ENCODE measurements around the gene ZP1. TPM values are rescaled to one million over a fixed set of nuclear protein-coding genes. Genes with fewer than 3 reads are reported as not detected.

Gene ZP1
- polyA plus RNA-seq, 4 donors: 0.33 to 2.7 TPM; not detected in 2

DNA sequence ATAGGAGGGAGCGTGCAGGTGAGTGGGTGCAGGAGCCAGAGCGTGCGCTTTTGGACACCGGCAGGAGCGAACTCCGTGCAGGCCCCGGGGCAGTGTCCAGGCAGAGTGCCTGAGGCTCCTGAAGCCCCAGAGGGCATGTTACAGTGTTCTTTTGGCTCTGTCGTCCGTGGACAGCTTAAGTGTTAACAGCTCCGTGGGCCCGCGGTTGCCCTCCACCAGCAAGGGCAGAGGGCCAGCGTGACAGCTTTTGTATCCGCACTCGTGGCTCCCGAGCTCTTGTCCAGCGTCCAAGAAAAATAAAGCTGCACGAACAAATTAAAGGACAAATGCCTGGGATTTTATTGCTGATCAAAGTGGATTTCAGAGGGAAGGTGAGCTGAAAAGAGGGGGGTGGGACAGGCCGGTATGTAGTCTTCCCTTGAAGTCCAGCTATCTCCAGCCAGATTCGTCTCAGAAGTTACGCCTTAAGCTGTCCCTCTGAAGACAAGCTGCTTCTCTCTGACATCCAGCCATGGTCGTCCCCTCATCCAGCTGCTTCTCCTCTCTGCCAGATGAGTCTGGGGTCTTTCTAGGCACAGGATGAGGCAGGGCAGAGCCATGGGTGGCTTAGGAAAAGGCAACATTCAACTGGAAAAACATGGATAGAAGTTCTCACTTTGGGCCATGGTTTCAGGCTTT is 45.6 kb downstream of the ZP1 start:
- peak overlapping the region in 2 of 3 donors; percentile 95 to 96 for H3K27ac ChIP-seq (ENCODE audit: low read depth in 1 of 3, low read length in 2 of 3)
- H3K36me3 ChIP-seq (ENCODE audit: control insufficient read depth in 3 of 3, insufficient read depth in 2 of 3, low read depth in 1 of 3, low read length in 3 of 3): no peaks in the 10 kb centered on the region
- H3K9me3 ChIP-seq (ENCODE audit: control insufficient read depth in 2 of 2, insufficient read depth in 1 of 2, low read depth in 1 of 2, low read length in 1 of 2): no peaks in the 10 kb centered on the region
- FAIRE-seq: no peak
- H3K4me3 ChIP-seq (ENCODE audit: low read depth in 1 of 3, low read length in 3 of 3): no peak overlapping the region
- no peaks in the 10 kb centered on the region for H3K27me3 ChIP-seq (ENCODE audit: control insufficient read depth in 3 of 3, insufficient read depth in 3 of 3, low read length in 3 of 3)
- WGBS, 3 donors: 83 to 87% (median 87%) methylated on average over 22 of the region's 22 CpGs
- DNase-seq: no peak
- H3K4me1 ChIP-seq (ENCODE audit: control insufficient read depth in 3 of 3, insufficient read depth in 2 of 3, low read depth in 1 of 3, low read length in 2 of 3): peaks cover 4 to 12% (median 5%) of the 10 kb centered on the region in 3 donors

DNA sequence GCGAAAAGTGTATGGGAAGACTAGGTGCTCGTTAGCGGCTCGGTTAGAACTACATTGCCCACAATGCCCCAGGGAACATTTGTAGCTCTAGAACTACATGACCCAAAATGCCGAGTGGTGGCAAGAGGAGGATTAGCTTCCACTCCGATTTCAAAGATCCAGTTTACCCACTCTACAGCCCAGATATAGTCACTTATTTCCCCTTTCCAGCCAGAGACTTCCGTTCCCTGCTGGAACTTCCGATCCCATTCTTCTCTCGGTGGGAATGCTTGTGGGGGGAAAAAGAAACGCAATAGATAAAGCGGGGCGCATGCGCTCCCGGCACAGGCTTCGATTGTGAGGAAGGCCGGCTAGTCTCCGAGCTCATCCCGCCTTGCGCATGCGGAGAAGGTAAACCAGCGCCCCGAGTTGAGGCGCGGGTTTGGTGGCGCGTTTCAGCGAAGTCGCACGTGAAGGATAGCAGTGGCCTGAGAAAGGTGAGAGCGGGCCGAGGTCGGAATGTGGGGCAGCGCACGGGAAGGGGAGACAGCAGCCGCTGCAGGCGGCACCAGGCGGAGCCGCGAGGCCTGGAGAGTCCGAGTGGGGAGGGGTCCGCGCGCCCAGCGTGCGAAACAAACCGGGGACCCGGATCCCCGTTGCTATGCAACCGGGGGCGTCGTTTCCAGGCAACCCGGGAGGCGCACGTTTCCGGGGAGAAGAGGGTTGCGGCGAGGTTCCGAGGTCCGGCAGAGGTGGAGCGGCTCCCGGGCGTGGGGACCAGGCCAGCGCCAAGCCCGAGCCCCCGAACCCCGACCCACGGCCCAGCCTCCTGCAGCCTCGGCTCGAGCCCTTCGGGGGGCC is 46.7 kb downstream of the ZP1 start, which contains the start of gene TMEM109:
TSS of gene TMEM109 (plus strand) at position 366 of the 840 bp plus-strand sequence. CDS start 5,536 bp downstream, outside the sequence.
- peak within 1 kb of the TSS; percentile 77 to 96 (median 95) for H3K27ac ChIP-seq (ENCODE audit: low read depth in 1 of 3, low read length in 2 of 3)
- no peaks in the 10 kb centered on the region for H3K9me3 ChIP-seq (ENCODE audit: control insufficient read depth in 2 of 2, insufficient read depth in 1 of 2, low read depth in 1 of 2, low read length in 1 of 2)
- no peaks in the 10 kb centered on the region for H3K27me3 ChIP-seq (ENCODE audit: control insufficient read depth in 3 of 3, insufficient read depth in 3 of 3, low read length in 3 of 3)
- peak within 1 kb of the TSS; percentile 68 to 86 (median 81) for H3K4me3 ChIP-seq (ENCODE audit: low read depth in 1 of 3, low read length in 3 of 3)
- peaks cover 6 to 12% (median 8%) of the 10 kb centered on the region in 3 donors for H3K4me1 ChIP-seq (ENCODE audit: control insufficient read depth in 3 of 3, insufficient read depth in 2 of 3, low read depth in 1 of 3, low read length in 2 of 3)
- FAIRE-seq (no peak), DNase-seq (peak; percentile 94 to 95)
- 0% methylated on average over 48 to 70 of the region's 70 CpGs for WGBS, 3 donors
- H3K36me3 ChIP-seq (ENCODE audit: control insufficient read depth in 3 of 3, insufficient read depth in 2 of 3, low read depth in 1 of 3, low read length in 3 of 3): peaks cover 0 to 3% (median 0%) of the 10 kb centered on the region in 3 donors

DNA sequence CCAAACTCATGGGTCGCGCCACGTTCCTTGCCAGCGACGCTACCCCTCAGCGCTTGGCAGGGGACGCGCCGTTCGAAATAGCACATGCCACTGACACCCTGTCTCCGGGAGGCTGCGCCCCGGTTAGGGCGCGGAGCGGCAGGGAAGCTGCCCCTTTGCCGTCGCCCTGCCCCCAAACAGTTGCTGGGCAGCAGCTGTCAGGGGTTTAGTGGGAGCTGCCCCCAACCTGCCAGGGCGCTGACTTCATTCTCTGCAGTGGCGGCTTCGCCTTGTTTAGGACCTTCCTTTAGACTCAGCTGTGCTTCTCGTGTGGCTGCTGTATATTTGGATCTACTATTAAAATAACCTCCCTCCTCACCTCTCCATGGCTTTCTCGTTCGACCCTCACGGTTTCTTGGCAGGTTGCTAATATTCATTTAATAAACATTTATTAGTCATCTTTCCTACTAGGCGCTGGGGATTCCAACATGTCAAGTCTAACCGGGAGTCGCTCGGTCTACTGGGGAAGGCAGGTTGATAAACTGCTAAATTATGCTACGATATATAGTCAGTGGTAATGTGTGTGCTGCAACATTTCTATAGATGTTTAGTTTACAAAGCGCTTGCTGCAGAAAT is 47.4 kb downstream of the ZP1 start:
- peak; percentile 31 to 65 for DNase-seq
- H3K4me3 ChIP-seq (ENCODE audit: low read depth in 1 of 3, low read length in 3 of 3): peak overlapping the region; percentile 68 to 86 (median 81)
- FAIRE-seq: no peak
- H3K36me3 ChIP-seq (ENCODE audit: control insufficient read depth in 3 of 3, insufficient read depth in 2 of 3, low read depth in 1 of 3, low read length in 3 of 3): peaks cover 0 to 8% (median 2%) of the 10 kb centered on the region in 3 donors
- H3K9me3 ChIP-seq (ENCODE audit: control insufficient read depth in 2 of 2, insufficient read depth in 1 of 2, low read depth in 1 of 2, low read length in 1 of 2): no peaks in the 10 kb centered on the region
- H3K4me1 ChIP-seq (ENCODE audit: control insufficient read depth in 3 of 3, insufficient read depth in 2 of 3, low read depth in 1 of 3, low read length in 2 of 3): peaks cover 6 to 12% (median 8%) of the 10 kb centered on the region in 3 donors
- H3K27me3 ChIP-seq (ENCODE audit: control insufficient read depth in 3 of 3, insufficient read depth in 3 of 3, low read length in 3 of 3): no peaks in the 10 kb centered on the region
- WGBS, 3 donors: 0 to 1% (median 1%) methylated on average over 31 of the region's 31 CpGs
- H3K27ac ChIP-seq (ENCODE audit: low read depth in 1 of 3, low read length in 2 of 3): peak overlapping the region; percentile 77 to 96 (median 95)

DNA sequence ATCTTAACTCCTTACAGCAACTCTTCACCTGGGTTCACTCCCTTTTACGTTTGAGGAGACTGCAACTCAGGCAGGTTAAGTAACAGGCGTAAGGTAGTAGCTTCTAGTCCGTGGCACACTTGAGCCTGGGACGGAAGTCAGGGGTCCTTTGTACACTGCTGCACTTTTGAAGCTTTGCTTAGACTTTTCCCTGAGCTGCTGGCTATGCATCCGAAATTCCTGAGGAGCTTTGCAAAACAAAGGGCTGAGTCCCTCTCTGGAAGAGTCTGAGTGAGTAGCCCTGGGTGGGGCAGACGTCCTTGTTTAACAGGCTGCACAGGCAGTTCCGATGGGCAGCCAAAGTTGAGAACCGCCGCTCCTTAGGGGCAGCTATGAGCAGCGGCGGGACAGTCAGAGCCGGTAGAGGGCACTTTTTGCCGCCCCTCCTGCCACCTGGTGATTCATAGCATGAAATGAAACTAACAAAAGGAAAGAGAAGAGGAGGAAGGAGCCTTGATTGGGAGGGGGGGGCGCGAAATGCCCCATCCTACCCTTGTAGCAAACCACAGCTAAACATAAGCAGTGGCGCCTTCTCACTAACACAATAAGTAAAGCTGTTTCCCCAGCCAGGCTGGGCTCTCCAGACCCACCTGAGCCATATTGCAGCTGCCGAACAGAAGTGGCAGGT is 48.0 kb downstream of the ZP1 start:
- Histone ChIP-seq H3K36me3 (ENCODE audit: control insufficient read depth in 3 of 3, insufficient read depth in 2 of 3, low read depth in 1 of 3, low read length in 3 of 3) (peaks cover 3 to 12% (median 5%) of the 10 kb centered on the region in 3 donors), H3K4me3 (ENCODE audit: low read depth in 1 of 3, low read length in 3 of 3) (peak overlapping the region in 2 of 3 donors; percentile 81 to 86), H3K9me3 (ENCODE audit: control insufficient read depth in 2 of 2, insufficient read depth in 1 of 2, low read depth in 1 of 2, low read length in 1 of 2) (no peaks in the 10 kb centered on the region), H3K27ac (ENCODE audit: low read depth in 1 of 3, low read length in 2 of 3) (peak overlapping the region; percentile 5 to 95 (median 37)), H3K4me1 (ENCODE audit: control insufficient read depth in 3 of 3, insufficient read depth in 2 of 3, low read depth in 1 of 3, low read length in 2 of 3) (peaks cover 6 to 12% (median 8%) of the 10 kb centered on the region in 3 donors), H3K27me3 (ENCODE audit: control insufficient read depth in 3 of 3, insufficient read depth in 3 of 3, low read length in 3 of 3) (no peaks in the 10 kb centered on the region)
- DNase-seq (peak; percentile 55 to 61), FAIRE-seq (no peak)
- 6% methylated on average over 17 of the region's 17 CpGs for WGBS, 3 donors

DNA sequence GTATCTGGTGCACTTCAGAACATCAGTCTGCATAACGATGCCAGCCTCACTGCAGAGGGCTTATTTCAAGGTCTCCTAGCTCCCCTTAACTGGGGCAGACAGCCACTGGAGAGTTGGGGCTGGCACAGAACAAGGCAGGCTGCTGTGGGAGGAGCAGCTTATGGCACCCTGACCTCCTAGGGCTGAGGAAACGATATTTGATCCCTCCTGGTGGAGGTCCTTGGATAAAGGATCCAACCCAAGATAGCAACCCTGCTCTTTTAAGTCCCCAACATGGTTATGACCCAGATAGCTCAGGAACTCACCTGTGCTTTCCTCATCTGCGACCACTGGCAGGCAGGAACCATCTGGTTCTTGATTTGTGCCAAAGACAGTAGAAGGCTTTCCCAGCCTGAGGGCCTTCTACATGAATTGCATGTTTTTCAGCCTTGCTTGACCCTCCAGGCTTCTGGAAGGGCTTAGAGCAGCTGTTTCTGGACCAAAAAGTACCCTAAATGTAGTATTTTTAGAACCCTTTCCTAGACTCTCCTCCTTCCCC is 49.4 kb downstream of the ZP1 start:
- H3K36me3 ChIP-seq (ENCODE audit: control insufficient read depth in 3 of 3, insufficient read depth in 2 of 3, low read depth in 1 of 3, low read length in 3 of 3): peaks cover 11 to 26% (median 14%) of the 10 kb centered on the region in 3 donors
- 65 to 79% (median 68%) methylated on average over 3 of the region's 3 CpGs for WGBS, 3 donors
- H3K27ac ChIP-seq (ENCODE audit: low read depth in 1 of 3, low read length in 2 of 3): no peak overlapping the region
- no peak for DNase-seq
- peaks cover 6 to 12% (median 8%) of the 10 kb centered on the region in 3 donors for H3K4me1 ChIP-seq (ENCODE audit: control insufficient read depth in 3 of 3, insufficient read depth in 2 of 3, low read depth in 1 of 3, low read length in 2 of 3)
- FAIRE-seq: no peak
- no peaks in the 10 kb centered on the region for H3K9me3 ChIP-seq (ENCODE audit: control insufficient read depth in 2 of 2, insufficient read depth in 1 of 2, low read depth in 1 of 2, low read length in 1 of 2)
- H3K27me3 ChIP-seq (ENCODE audit: control insufficient read depth in 3 of 3, insufficient read depth in 3 of 3, low read length in 3 of 3): no peaks in the 10 kb centered on the region
- H3K4me3 ChIP-seq (ENCODE audit: low read depth in 1 of 3, low read length in 3 of 3): no peak overlapping the region

DNA sequence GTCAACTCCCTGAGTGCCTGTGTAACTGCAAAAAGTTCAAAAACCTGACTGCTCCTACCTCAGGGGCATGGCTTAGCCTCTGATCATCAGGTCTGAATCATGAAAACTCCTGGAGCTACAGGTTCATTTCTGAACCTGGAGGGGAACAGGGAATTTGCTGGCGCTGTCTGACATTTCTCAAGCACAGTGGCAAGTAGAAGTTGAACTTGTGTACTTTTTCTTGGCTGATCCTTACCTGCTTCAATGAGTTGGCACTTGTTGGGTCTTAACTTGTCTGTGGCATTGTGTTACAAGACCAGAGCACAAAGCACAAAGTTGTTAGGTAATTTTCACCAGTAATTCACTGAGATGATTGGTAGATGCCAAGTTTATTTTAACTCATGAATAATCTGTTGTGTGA is 49.9 kb downstream of the ZP1 start:
- Histone ChIP-seq H3K27ac (ENCODE audit: low read depth in 1 of 3, low read length in 2 of 3) (no peak overlapping the region), H3K4me1 (ENCODE audit: control insufficient read depth in 3 of 3, insufficient read depth in 2 of 3, low read depth in 1 of 3, low read length in 2 of 3) (peaks cover 6 to 12% (median 8%) of the 10 kb centered on the region in 3 donors), H3K9me3 (ENCODE audit: control insufficient read depth in 2 of 2, insufficient read depth in 1 of 2, low read depth in 1 of 2, low read length in 1 of 2) (no peaks in the 10 kb centered on the region), H3K4me3 (ENCODE audit: low read depth in 1 of 3, low read length in 3 of 3) (no peak overlapping the region), H3K36me3 (ENCODE audit: control insufficient read depth in 3 of 3, insufficient read depth in 2 of 3, low read depth in 1 of 3, low read length in 3 of 3) (peaks cover 11 to 31% (median 14%) of the 10 kb centered on the region in 3 donors), H3K27me3 (ENCODE audit: control insufficient read depth in 3 of 3, insufficient read depth in 3 of 3, low read length in 3 of 3) (no peaks in the 10 kb centered on the region)
- DNase-seq (no peak), FAIRE-seq (no peak)
- WGBS, 3 donors: 94 to 98% (median 94%) methylated on average over 1 of the region's 1 CpG

DNA sequence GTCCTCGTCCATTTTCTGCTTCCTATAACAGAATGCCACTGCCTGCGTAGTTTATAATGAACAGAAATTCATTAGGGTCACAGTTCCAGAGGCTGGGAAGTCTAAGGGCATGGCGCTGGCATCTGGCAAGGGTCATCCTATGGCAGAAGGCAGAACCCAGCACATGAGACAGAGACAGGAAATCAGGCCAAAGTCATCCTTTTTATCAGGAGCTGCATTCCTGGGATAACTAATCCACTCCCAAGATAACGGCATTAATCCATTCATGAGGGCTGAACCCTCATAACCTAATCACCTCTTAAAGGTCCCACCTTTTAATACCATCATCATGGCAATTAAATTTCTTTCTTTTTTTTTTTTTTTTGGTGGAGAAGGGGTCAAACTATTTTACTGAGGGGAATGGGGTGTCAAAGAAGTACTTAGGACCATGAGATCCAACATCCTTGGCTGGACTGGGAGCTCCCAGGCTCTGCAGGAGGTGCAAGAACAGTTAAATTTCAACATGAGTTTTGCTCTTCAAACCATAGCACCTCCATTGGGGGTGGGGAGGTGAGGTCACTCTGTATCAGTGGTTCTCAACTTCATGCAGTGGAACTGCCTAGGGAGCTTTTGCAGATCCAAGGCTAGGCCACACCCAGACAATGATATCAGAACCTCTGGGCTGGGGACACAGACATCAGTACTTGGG is 51.1 kb downstream of the ZP1 start:
- Histone ChIP-seq H3K9me3 (ENCODE audit: control insufficient read depth in 2 of 2, insufficient read depth in 1 of 2, low read depth in 1 of 2, low read length in 1 of 2) (no peaks in the 10 kb centered on the region), H3K27ac (ENCODE audit: low read depth in 1 of 3, low read length in 2 of 3) (no peak overlapping the region), H3K4me1 (ENCODE audit: control insufficient read depth in 3 of 3, insufficient read depth in 2 of 3, low read depth in 1 of 3, low read length in 2 of 3) (peaks cover 6 to 9% (median 8%) of the 10 kb centered on the region in 3 donors), H3K4me3 (ENCODE audit: low read depth in 1 of 3, low read length in 3 of 3) (no peak overlapping the region), H3K27me3 (ENCODE audit: control insufficient read depth in 3 of 3, insufficient read depth in 3 of 3, low read length in 3 of 3) (no peaks in the 10 kb centered on the region), H3K36me3 (ENCODE audit: control insufficient read depth in 3 of 3, insufficient read depth in 2 of 3, low read depth in 1 of 3, low read length in 3 of 3) (peaks cover 11 to 41% (median 14%) of the 10 kb centered on the region in 3 donors)
- 79 to 85% (median 83%) methylated on average over 4 of the region's 4 CpGs for WGBS, 3 donors
- peak in 1 of 2 donors; percentile 27 for DNase-seq
- FAIRE-seq: no peak

Data from small intestine (tissue), 7 donors.